Fibroblast of lung (primary cell): ENCODE measurements around the gene ZNRF1. TPM values are rescaled to one million over a fixed set of nuclear protein-coding genes. Genes with fewer than 3 reads are reported as not detected.

Experiments
- DNase-seq, 2 donors: peaks; one replicate each; pipeline versions ENCODE4 v3.0.0 to v3.0.0-alpha.2; 2010; ENCODE audit warnings: low read depth in 2 of 2
- H2AFZ ChIP-seq: 2 replicates; pipeline ENCODE4 v1.5.1; 2012; ENCODE audit warnings: low read length, control low read depth, inconsistent platforms
- H3K27ac ChIP-seq: 2 replicates; pipeline ENCODE4 v1.5.1; 2011; ENCODE audit warnings: low read length, control low read depth; ENCODE audit not compliant: insufficient read depth
- H3K27me3 ChIP-seq: 2 replicates; pipeline ENCODE4 v1.5.1; 2011; ENCODE audit warnings: mild to moderate bottlenecking, low read length; ENCODE audit not compliant: control insufficient read depth, insufficient read depth
- H3K36me3 ChIP-seq: 2 replicates; pipeline ENCODE4 v1.5.1; 2011; ENCODE audit warnings: low read length; ENCODE audit not compliant: control insufficient read depth, insufficient read depth
- H3K4me1 ChIP-seq: 2 replicates; pipeline ENCODE4 v1.5.1; 2011; ENCODE audit warnings: low read length; ENCODE audit not compliant: control insufficient read depth, insufficient read depth; ENCODE audit errors: extremely low read depth
- H3K4me2 ChIP-seq: 2 replicates; pipeline ENCODE4 v1.5.1; 2011; ENCODE audit warnings: low read length, control low read depth; ENCODE audit not compliant: insufficient read depth; ENCODE audit errors: extremely low read depth
- H3K4me3 ChIP-seq, 4 experiments: fragments of 200-600 bp in 1 of 4; sonication (generic) in 1 of 4; replicated peaks in 1 of 4; 2 replicates each; pipeline ENCODE4 v1.5.1; 2011 to 2016; ENCODE audit warnings: low read length in 4 of 4, low read depth in 3 of 4, mild to moderate bottlenecking in 3 of 4, control low read depth in 2 of 4, inconsistent platforms in 1 of 4, mixed read lengths in 1 of 4; ENCODE audit not compliant: insufficient read depth in 1 of 4; ENCODE audit errors: control extremely low read depth in 1 of 4
- H3K79me2 ChIP-seq: 2 replicates; pipeline ENCODE4 v1.5.1; 2012; ENCODE audit warnings: mild to moderate bottlenecking, low read length, inconsistent platforms; ENCODE audit not compliant: control insufficient read depth, insufficient read depth
- H3K9ac ChIP-seq: 2 replicates; pipeline ENCODE4 v1.5.1; 2011; ENCODE audit warnings: mild to moderate bottlenecking, low read length, control low read depth; ENCODE audit not compliant: insufficient read depth
- H3K9me3 ChIP-seq: 2 replicates; pipeline ENCODE4 v1.5.1; 2012; ENCODE audit warnings: low read depth, low read length; ENCODE audit not compliant: control insufficient read depth, insufficient read depth
- H4K20me1 ChIP-seq: 2 replicates; pipeline ENCODE4 v1.5.1; 2011; ENCODE audit warnings: low read length; ENCODE audit not compliant: control insufficient read depth, insufficient read depth; ENCODE audit errors: extremely low read depth
- CTCF ChIP-seq, 2 donors: IDR thresholded peaks in 1 of 2; conservative IDR thresholded peaks in 1 of 2; 1 replicate in 1 of 2; 2 replicates in 1 of 2; pipeline ENCODE4 v1.5.1; 2011 to 2012; ENCODE audit warnings: low read length in 2 of 2, control low read depth in 1 of 2, inconsistent platforms in 1 of 2, low read depth in 1 of 2, mild to moderate bottlenecking in 1 of 2
- EZH2 ChIP-seq: IDR thresholded peaks from 2 replicates; pipeline ENCODE4 v1.5.1; 2012; ENCODE audit warnings: low read length, control low read depth, mild to moderate bottlenecking; ENCODE audit errors: missing control alignments
- polyA plus RNA-seq, 2 donors: library from polyadenylated mRNA; depleted of rRNA in 1 of 2; stranded (reverse) in 1 of 2; unstranded in 1 of 2; fragments of >200 nt; gene quantifications; 2 replicates each; pipeline ENCODE4 v1.2.1, GENCODE V29; 2011 to 2012; ENCODE audit warnings: missing spikeins in 1 of 2
- total RNA-seq: library from RNA; depleted of rRNA; stranded (reverse); fragments of >200 nt; gene quantifications from 2 replicates; pipeline ENCODE4 v1.2.1, GENCODE V29; 2014

Gene ZNRF1
- total and polyA plus RNA-seq, 2 donors (not counting 1 experiment from before 2014, with no cell fraction given), result 21.0 to 21.1 TPM

- no peaks in the 10 kb centered on the region for H3K79me2 ChIP-seq
- H3K9me3 ChIP-seq, result no peaks in the 10 kb centered on the region
- H3K4me2 ChIP-seq, result no peak overlapping the region
- no peak overlapping the region for H2AFZ ChIP-seq
- no peaks in the 10 kb centered on the region for H3K36me3 ChIP-seq
- peak in 1 of 2 donors; percentile 83 for DNase-seq
- H3K9ac ChIP-seq, result no peak overlapping the region
- H3K27ac ChIP-seq, result no peak overlapping the region
- H3K27me3 ChIP-seq, result no peaks in the 10 kb centered on the region
- no peaks in the 10 kb centered on the region for H4K20me1 ChIP-seq
- H3K4me3 ChIP-seq, result no peak overlapping the region
- TF ChIP-seq CTCF (conservative IDR thresholded peaks at IDR 0.05 in 1 of 2, IDR thresholded peaks at IDR 0.05 in 1 of 2; ENCODE audit: low read depth in 1 of 2, low read length in 2 of 2) (no peak), EZH2 (no peak)
- H3K4me1 ChIP-seq, result peaks cover 36% of the 10 kb centered on the region
Measured at GRCh38 chr16:75105306-75106061, 106.7 kb downstream of the ZNRF1 start.

GRCh38 chr16:75106351-75107274 lies 107.8 kb downstream of the ZNRF1 start:
- H3K4me3 ChIP-seq, result no peak overlapping the region
- no peaks in the 10 kb centered on the region for H3K36me3 ChIP-seq
- H3K4me2 ChIP-seq, result no peak overlapping the region
- H3K9ac ChIP-seq, result no peak overlapping the region
- no peaks in the 10 kb centered on the region for H3K27me3 ChIP-seq
- DNase-seq, result no peak
- no peaks in the 10 kb centered on the region for H4K20me1 ChIP-seq
- no peaks in the 10 kb centered on the region for H3K79me2 ChIP-seq
- peaks cover 44% of the 10 kb centered on the region for H3K4me1 ChIP-seq
- H3K9me3 ChIP-seq, result no peaks in the 10 kb centered on the region
- H3K27ac ChIP-seq, result no peak overlapping the region
- TF ChIP-seq EZH2 (no peak), CTCF (conservative IDR thresholded peaks at IDR 0.05 in 1 of 2, IDR thresholded peaks at IDR 0.05 in 1 of 2; ENCODE audit: low read depth in 1 of 2, low read length in 2 of 2) (no peak)
- no peak overlapping the region for H2AFZ ChIP-seq

GRCh38 chr16:75107505-75107904 lies 108.7 kb downstream of the ZNRF1 start:
- no peak overlapping the region for H3K4me3 ChIP-seq
- no peaks in the 10 kb centered on the region for H3K27me3 ChIP-seq
- H3K79me2 ChIP-seq, result no peaks in the 10 kb centered on the region
- H3K4me2 ChIP-seq, result peak overlapping the region; percentile 27
- DNase-seq, result no peak
- no peaks in the 10 kb centered on the region for H3K9me3 ChIP-seq
- peaks cover 44% of the 10 kb centered on the region for H3K4me1 ChIP-seq
- H2AFZ ChIP-seq, result no peak overlapping the region
- no peak for TF ChIP-seq CTCF (conservative IDR thresholded peaks at IDR 0.05 in 1 of 2, IDR thresholded peaks at IDR 0.05 in 1 of 2; ENCODE audit: low read depth in 1 of 2, low read length in 2 of 2)
- no peak for TF ChIP-seq EZH2
- peak overlapping the region; percentile 21 for H3K27ac ChIP-seq
- no peaks in the 10 kb centered on the region for H3K36me3 ChIP-seq
- H4K20me1 ChIP-seq, result no peaks in the 10 kb centered on the region
- no peak overlapping the region for H3K9ac ChIP-seq
